BJ (cell line): ENCODE measurements around the gene GEMIN7. TPM values are rescaled to one million over a fixed set of nuclear protein-coding genes. Genes with fewer than 3 reads are reported as not detected.

Source experiments
- CTCF ChIA-PET: fragments of 350-600 bp; formaldehyde crosslinking; extraction: SDS; loops from one replicate; lab custom pipeline; 2021; ENCODE audit warnings: antibody characterized with exemption, inconsistent platforms; lab: Yijun Ruan, JAX
- POLR2A ChIA-PET: fragments of 300-600 bp; sonication (Branson Sonifier 250); formaldehyde crosslinking; extraction: SDS; loops from one replicate; lab custom pipeline; 2021; ENCODE audit warnings: antibody characterized with exemption; lab: Charles Lee
- DNase-seq: peaks from one replicate; pipeline ENCODE4 v3.0.0-alpha.2; 2011; ENCODE audit warnings: low read depth
- H3K27me3 ChIP-seq: 2 replicates; pipeline ENCODE4 v1.6.0; 2011; ENCODE audit warnings: low read length; ENCODE audit not compliant: control insufficient read depth, insufficient read depth
- H3K36me3 ChIP-seq: 2 replicates; pipeline ENCODE4 v1.5.1; 2011; ENCODE audit warnings: low read length; ENCODE audit not compliant: control insufficient read depth, insufficient read depth
- H3K4me3 ChIP-seq: 2 replicates; pipeline ENCODE4 v1.5.1; 2011; ENCODE audit warnings: low read depth, mild to moderate bottlenecking, control low read depth, low read length
- polyA plus RNA-seq: library from polyadenylated mRNA; depleted of rRNA; stranded (reverse); fragments of >200 nt; gene quantifications from 2 replicates; pipeline ENCODE4 v1.2.3, GENCODE V29; 2011
- TF ChIP-seq, protein P1 (sequence below): IDR thresholded peaks from 2 replicates; pipeline ENCODE4 v1.5.1; 2011; ENCODE audit warnings: low read depth, mild to moderate bottlenecking, control low read depth, inconsistent platforms, low read length, moderate library complexity; ENCODE audit not compliant: insufficient read depth

GEMIN7 gene
- polyA plus RNA-seq, 1 experiment: 25.0 TPM

DNA sequence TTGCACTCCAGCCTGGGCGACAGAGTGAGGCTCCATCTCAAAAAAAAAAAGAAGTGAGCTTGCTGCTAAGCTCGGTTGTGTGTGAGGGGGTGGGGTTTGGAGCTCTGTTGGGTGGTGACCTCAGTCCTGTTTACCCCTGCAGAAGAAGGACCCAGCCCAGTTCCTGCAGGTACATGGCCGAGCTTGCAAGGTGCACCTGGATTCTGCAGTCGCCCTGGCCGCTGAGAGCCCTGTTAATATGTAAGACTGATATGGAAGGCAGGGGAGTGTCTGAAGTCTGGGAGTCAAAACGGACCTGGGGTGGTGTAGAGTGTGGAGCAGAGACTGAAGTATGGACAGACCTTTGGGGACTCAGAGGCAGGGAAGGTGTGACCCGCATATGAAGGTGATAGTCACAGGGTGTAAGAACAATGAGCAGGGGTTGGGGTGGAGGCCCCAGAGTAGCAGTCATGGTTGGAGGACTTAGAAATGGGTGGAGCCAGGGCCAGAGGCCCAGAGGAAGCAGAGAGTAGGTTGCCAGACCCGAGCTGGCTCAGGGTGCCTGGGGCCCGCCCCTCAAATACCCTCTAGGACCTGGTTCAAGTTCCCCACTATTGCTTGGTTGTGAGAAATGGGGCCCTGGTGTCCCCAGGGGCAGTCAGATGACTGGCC lies 27.0 kb upstream of the GEMIN7 start:
- POLR2A ChIA-PET: interaction anchor here (0.9 kb wide), 1 partner anchor 9 kb away, joined by 3 read pairs; no protein-coding TSS in a partner anchor
- DNase-seq: no peak

DNA sequence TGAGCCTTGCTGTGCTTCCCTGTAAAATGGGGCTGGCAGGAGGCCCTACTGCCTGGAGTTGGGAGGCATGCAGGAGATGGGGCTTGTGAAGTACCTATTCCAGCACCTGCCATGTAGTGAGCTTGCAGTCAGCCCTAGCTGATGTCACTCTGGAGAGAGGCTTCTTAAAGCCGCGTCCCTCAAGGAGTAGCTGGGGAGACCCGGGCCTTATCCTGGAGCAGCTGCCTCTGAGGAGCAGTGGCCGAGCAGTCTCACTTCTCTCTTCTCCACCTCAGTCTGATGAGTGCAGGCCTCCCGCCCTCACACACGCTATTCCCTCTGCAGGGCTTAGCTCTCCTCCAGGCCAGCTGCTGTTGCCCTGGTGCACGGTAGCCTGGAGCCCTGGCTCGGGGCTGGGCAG lies 22.2 kb upstream of the GEMIN7 start:
- Histone ChIP-seq H3K27me3 (no peaks in the 10 kb centered on the region), H3K4me3 (no peak overlapping the region), H3K36me3 (peaks cover 54% of the 10 kb centered on the region)
- CTCF ChIA-PET: interaction anchor here (0.6 to 1.3 kb wide), 5 partner anchors 9 to 1338 kb away, joined by 3 to 5 read pairs (median 3); no protein-coding TSS in a partner anchor
- TF ChIP-seq, protein P1, sequence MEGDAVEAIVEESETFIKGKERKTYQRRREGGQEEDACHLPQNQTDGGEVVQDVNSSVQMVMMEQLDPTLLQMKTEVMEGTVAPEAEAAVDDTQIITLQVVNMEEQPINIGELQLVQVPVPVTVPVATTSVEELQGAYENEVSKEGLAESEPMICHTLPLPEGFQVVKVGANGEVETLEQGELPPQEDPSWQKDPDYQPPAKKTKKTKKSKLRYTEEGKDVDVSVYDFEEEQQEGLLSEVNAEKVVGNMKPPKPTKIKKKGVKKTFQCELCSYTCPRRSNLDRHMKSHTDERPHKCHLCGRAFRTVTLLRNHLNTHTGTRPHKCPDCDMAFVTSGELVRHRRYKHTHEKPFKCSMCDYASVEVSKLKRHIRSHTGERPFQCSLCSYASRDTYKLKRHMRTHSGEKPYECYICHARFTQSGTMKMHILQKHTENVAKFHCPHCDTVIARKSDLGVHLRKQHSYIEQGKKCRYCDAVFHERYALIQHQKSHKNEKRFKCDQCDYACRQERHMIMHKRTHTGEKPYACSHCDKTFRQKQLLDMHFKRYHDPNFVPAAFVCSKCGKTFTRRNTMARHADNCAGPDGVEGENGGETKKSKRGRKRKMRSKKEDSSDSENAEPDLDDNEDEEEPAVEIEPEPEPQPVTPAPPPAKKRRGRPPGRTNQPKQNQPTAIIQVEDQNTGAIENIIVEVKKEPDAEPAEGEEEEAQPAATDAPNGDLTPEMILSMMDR: no peak
- DNase-seq: no peak
- POLR2A ChIA-PET: no interaction called here

More for the DNA sequence above, 27.0 kb upstream of the GEMIN7 start:
- Histone ChIP-seq H3K27me3 (no peaks in the 10 kb centered on the region), H3K4me3 (no peak overlapping the region), H3K36me3 (peaks cover 23% of the 10 kb centered on the region)
- TF ChIP-seq, protein P1: no peak
- CTCF ChIA-PET: interaction anchor here (3.1 kb wide), 1 partner anchor 10 kb away, joined by 9 read pairs; no protein-coding TSS in a partner anchor

DNA sequence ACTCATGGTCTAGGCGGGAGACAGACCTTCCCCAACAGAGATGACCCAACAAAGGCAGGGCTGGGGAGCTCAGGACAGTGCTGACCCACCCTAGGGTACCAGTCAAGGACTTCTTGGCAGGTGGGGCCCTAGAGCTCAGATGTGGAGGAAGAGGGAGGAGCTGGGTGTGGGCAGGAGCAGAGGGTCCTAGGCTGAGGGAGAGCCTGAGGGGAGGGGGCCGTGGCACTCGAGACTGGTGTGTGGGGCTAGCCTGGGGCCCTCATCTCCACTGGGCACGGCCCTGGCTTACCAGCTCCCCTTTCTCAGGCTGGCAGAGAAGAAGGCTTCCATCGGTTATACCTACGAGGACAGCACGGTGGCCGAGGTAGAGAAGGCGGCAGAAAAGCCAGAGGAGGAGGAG lies 21.6 kb upstream of the GEMIN7 start:
- POLR2A ChIA-PET: no interaction called here
- H3K4me3 ChIP-seq: no peak overlapping the region
- TF ChIP-seq, protein P1: no peak
- H3K36me3 ChIP-seq: peaks cover 56% of the 10 kb centered on the region
- H3K27me3 ChIP-seq: no peaks in the 10 kb centered on the region
- CTCF ChIA-PET: interaction anchor here (0.6 to 1.3 kb wide), 4 partner anchors 16 to 1338 kb away, joined by 3 to 5 read pairs (median 3); no protein-coding TSS in a partner anchor
- DNase-seq: no peak

DNA sequence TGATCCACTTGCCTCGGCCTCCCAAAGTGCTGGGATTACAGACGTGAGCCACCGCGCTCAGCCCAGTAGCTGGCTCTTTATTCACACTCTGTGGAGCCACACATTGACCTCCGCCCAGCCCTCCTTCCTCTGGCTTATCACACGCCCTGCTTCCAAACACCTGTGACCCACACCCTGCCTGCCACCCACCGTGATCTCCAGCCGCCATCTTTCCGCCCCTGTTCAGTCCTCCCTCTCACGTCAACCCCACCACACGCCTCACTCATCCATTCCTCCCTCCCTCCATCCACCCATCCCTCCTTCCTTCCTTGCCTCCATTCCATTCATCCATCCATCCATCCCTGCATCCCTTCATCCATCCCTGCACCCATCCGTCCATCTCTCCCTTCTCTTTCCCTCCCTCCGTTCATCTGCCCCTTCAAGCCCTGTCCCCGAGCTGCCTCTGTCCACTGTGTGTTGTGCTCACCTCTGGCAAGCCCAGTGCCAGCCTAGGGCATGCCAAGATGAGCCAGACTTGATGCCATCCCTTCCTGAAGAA lies 20.4 kb upstream of the GEMIN7 start:
- POLR2A ChIA-PET: no interaction called here
- peaks cover 54% of the 10 kb centered on the region for H3K36me3 ChIP-seq
- no peak overlapping the region for H3K4me3 ChIP-seq
- H3K27me3 ChIP-seq: no peaks in the 10 kb centered on the region
- CTCF ChIA-PET: interaction anchor here (0.6 to 3.8 kb wide), 21 partner anchors 9 to 188 kb away, joined by 3 to 28 read pairs (median 5); partner anchors contain the start of genes CLASRP, GEMIN7, PPP1R37 and ZNF296
- DNase-seq: no peak
- TF ChIP-seq, protein P1: no peak

DNA sequence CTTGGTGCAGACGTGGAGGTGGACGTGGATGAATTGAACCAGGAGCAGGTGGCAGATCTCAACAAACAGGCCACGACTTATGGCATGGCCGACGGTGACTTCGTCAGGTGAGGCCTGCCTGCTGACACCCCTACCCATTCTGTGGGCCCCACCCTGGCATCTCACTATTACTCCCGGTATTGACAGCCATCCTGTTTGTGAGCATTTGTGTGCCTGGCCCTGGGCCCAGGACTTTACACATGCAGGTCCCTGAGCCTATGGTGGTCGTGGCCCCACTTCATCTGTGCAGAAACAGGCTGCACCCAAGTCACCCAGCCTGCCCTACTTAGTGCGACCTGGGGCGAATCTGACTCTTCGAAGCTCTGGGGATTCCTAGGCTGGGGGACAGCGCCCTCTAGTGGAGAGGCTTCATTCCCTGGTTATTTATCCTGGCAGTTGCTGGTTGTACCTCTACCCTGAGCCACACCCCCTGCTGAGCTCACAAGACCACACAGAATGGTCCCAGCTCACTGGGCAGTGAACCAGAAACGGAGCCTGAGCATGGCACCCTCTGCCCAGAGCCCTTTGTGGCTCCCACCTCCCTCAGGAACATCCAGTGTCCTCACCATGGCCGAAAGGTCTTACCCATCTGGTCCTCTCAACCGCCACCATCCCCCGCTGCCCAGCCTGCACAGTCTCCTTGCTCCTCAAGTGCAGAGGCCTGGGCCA lies 19.6 kb upstream of the GEMIN7 start:
- DNase-seq: no peak
- no peak overlapping the region for H3K4me3 ChIP-seq
- ChIA-PET POLR2A (no interaction called here), CTCF (interaction anchor here (0.5 to 3.8 kb wide), 29 partner anchors 9 to 292 kb away, joined by 3 to 28 read pairs (median 4); partner anchors contain the start of genes CLASRP, GEMIN7, PPP1R37 and ZNF296)
- TF ChIP-seq, protein P1: peak; percentile 86
- H3K27me3 ChIP-seq: no peaks in the 10 kb centered on the region
- H3K36me3 ChIP-seq: peaks cover 56% of the 10 kb centered on the region
